ENCODE results near the gene MIX23. TPM values are rescaled to one million over a fixed set of nuclear protein-coding genes. Genes with fewer than 3 reads are reported as not detected.

The MIX23 gene
- polyA plus RNA-seq, 1 of the 3 experiments (the other 2 are of a cell fraction), result 11.2 TPM

GRCh38 chr3:122332551-122332950, 50.5 kb downstream of the MIX23 start:
- H3K9me3 ChIP-seq, result no peaks in the 10 kb centered on the region
- CTCF ChIA-PET, result interaction anchor here (0.5 kb wide), 1 partner anchor 72 kb away, joined by 4 read pairs; no protein-coding TSS in a partner anchor
- H3K27me3 ChIP-seq (ENCODE audit: insufficient read depth), result no peaks in the 10 kb centered on the region; the same call in 1 of the 2 replicates
- no peak overlapping the region for H3K9ac ChIP-seq
- H2AFZ ChIP-seq (ENCODE audit: low read depth), result no peak overlapping the region
- H3K9me2 ChIP-seq, result no peaks in the 10 kb centered on the region
- no peak for DNase-seq
- 53% methylated on average over 8 of the region's 8 CpGs for WGBS (ENCODE audit: low lambda C conversion rate)
- H3K4me2 ChIP-seq, result no peak overlapping the region
- H3K79me2 ChIP-seq (ENCODE audit: insufficient read depth), result no peaks in the 10 kb centered on the region
- no peak overlapping the region for H3K4me3 ChIP-seq (ENCODE audit: low read depth in 2 of 2, low read length in 1 of 2)
- TF ChIP-seq FOXJ3 (CRISPR knock-in tag; IDR thresholded peaks at IDR 0.05) (no peak), ZBTB33 (IDR thresholded peaks at IDR 0.05; ENCODE audit: borderline replicate concordance, low read depth) (no peak)
- no peaks in the 10 kb centered on the region for H3F3A ChIP-seq (replicated peaks; ENCODE audit: insufficient read depth)
- POLR2A ChIA-PET, result no interaction called here
- H3K36me3 ChIP-seq (replicated peaks in 1 of 2; ENCODE audit: control insufficient read depth in 1 of 2, insufficient read depth in 2 of 2, low read length in 1 of 2), result no peaks in the 10 kb centered on the region
- H3K4me1 ChIP-seq (ENCODE audit: control insufficient read depth in 1 of 2, insufficient read depth in 2 of 2, low read depth in 1 of 2, low read length in 1 of 2), result no peaks in the 10 kb centered on the region
- no peak overlapping the region for H3K27ac ChIP-seq (ENCODE audit: low read depth in 2 of 2, low read length in 1 of 2)
- no peaks in the 10 kb centered on the region for H4K20me1 ChIP-seq (ENCODE audit: insufficient read depth)

- H3F3A ChIP-seq (replicated peaks; ENCODE audit: insufficient read depth), result no peaks in the 10 kb centered on the region
- TF ChIP-seq ZBTB33 (IDR thresholded peaks at IDR 0.05; ENCODE audit: borderline replicate concordance, low read depth) (no peak), ELF1 (IDR thresholded peaks at IDR 0.05) (no peak), MXI1 (IDR thresholded peaks at IDR 0.05; ENCODE audit: low read depth, low read length) (no peak), MEF2A (IDR thresholded peaks at IDR 0.05; ENCODE audit: borderline replicate concordance, low read depth) (no peak), NRF1 (IDR thresholded peaks at IDR 0.05; ENCODE audit: low read depth, low read length) (no peak), RAD21 (IDR thresholded peaks at IDR 0.05; ENCODE audit: low read length) (no peak), USF1 (IDR thresholded peaks at IDR 0.05; ENCODE audit: borderline replicate concordance, low read depth) (no peak), TCF12 (IDR thresholded peaks at IDR 0.05) (no peak), USF2 (IDR thresholded peaks at IDR 0.05; ENCODE audit: borderline replicate concordance, low read depth, low read length) (no peak), PBX3 (IDR thresholded peaks at IDR 0.05) (no peak), RFX5 (IDR thresholded peaks at IDR 0.05; ENCODE audit: low read length) (no peak), MAX (IDR thresholded peaks at IDR 0.05; ENCODE audit: low read depth) (no peak), FOXJ3 (CRISPR knock-in tag; IDR thresholded peaks at IDR 0.05) (no peak), GABPA (IDR thresholded peaks at IDR 0.05; ENCODE audit: low read depth) (no peak), NFIC (IDR thresholded peaks at IDR 0.05; ENCODE audit: borderline replicate concordance) (no peak), RCOR1 (IDR thresholded peaks at IDR 0.05; ENCODE audit: low read length) (no peak), FOSL2 (IDR thresholded peaks at IDR 0.05; ENCODE audit: borderline replicate concordance, low read depth) (no peak), JUND (IDR thresholded peaks at IDR 0.05) (no peak), SIN3A (IDR thresholded peaks at IDR 0.05; ENCODE audit: borderline replicate concordance, low read depth, low read length) (no peak), TEAD4 (IDR thresholded peaks at IDR 0.05; ENCODE audit: borderline replicate concordance, insufficient read depth) (no peak)
- H3K4me3 ChIP-seq (ENCODE audit: low read depth in 2 of 2, low read length in 1 of 2), result no peak overlapping the region
- H3K27ac ChIP-seq (ENCODE audit: low read depth in 2 of 2, low read length in 1 of 2), result no peak overlapping the region
- H3K4me1 ChIP-seq (ENCODE audit: control insufficient read depth in 1 of 2, insufficient read depth in 2 of 2, low read depth in 1 of 2, low read length in 1 of 2), result no peaks in the 10 kb centered on the region
- H3K9me2 ChIP-seq, result no peaks in the 10 kb centered on the region
- no peak overlapping the region for H3K4me2 ChIP-seq
- H3K36me3 ChIP-seq (replicated peaks in 1 of 2; ENCODE audit: control insufficient read depth in 1 of 2, insufficient read depth in 2 of 2, low read length in 1 of 2), result no peaks in the 10 kb centered on the region
- no peaks in the 10 kb centered on the region for H3K9me3 ChIP-seq
- WGBS (ENCODE audit: low lambda C conversion rate), result 41% methylated on average over 4 of the region's 4 CpGs
- H3K9ac ChIP-seq, result no peak overlapping the region
- ChIA-PET CTCF (no interaction called here), POLR2A (no interaction called here)
- no peak overlapping the region for H2AFZ ChIP-seq (ENCODE audit: low read depth)
- H3K27me3 ChIP-seq (ENCODE audit: insufficient read depth), result no peaks in the 10 kb centered on the region; the same call in 1 of the 2 replicates
- no peaks in the 10 kb centered on the region for H3K79me2 ChIP-seq (ENCODE audit: insufficient read depth)
- DNase-seq, result no peak
- no peaks in the 10 kb centered on the region for H4K20me1 ChIP-seq (ENCODE audit: insufficient read depth)
Measured at GRCh38 chr3:122331886-122332285, 51.1 kb downstream of the MIX23 start.

All from SK-N-SH (cell line).